Stimulated activated naive B cell treated with anti-CD40 and anti-IgM and Interleukin-4, amounts not matched to agents 10 μg/mL and 1 μg/mL and 100 μg/mL, for 72 hours (primary cell): ENCODE data around the gene CAMP.
"Not testable (repeated sequence)": the region's sequence is repeated elsewhere in the genome, so short reads cannot be mapped to it uniquely, and the experiment has no call there.

Experiments used
- ATAC-seq, 2 donors: fragments of 150-1000 bp; cut with Tn5 transposase; replicated peaks; 2 replicates each; pipeline ENCODE4 v1.10.0; 2021; ENCODE audit warnings: moderate library complexity in 1 of 2
- DNase-seq: peaks from one replicate; pipeline ENCODE4 v3.0.0; 2021
- H3K27ac Mint-ChIP-seq: one replicate; pipeline ENCODE4 v1.8.0; 2022; ENCODE audit warnings: mild to moderate bottlenecking, mixed read lengths
- H3K27me3 Mint-ChIP-seq, 2 donors: one replicate each; pipeline ENCODE4 v1.8.0; 2022; ENCODE audit warnings: mixed read lengths in 2 of 2
- H3K36me3 Mint-ChIP-seq, 2 donors: one replicate each; pipeline ENCODE4 v1.8.0; 2022; ENCODE audit warnings: mixed read lengths in 2 of 2, mild to moderate bottlenecking in 1 of 2
- H3K4me1 Mint-ChIP-seq, 2 donors: one replicate each; pipeline ENCODE4 v1.8.0; 2022; ENCODE audit warnings: mixed read lengths in 2 of 2, mild to moderate bottlenecking in 1 of 2
- H3K4me3 Mint-ChIP-seq, 2 donors: one replicate each; pipeline ENCODE4 v1.8.0; 2022; ENCODE audit warnings: mild to moderate bottlenecking in 2 of 2, mixed read lengths in 2 of 2, moderate library complexity in 1 of 2
- H3K9me3 Mint-ChIP-seq, 2 donors: one replicate each; pipeline ENCODE4 v1.8.0; 2022; ENCODE audit warnings: mixed read lengths in 2 of 2, mild to moderate bottlenecking in 1 of 2

The CAMP gene

DNA sequence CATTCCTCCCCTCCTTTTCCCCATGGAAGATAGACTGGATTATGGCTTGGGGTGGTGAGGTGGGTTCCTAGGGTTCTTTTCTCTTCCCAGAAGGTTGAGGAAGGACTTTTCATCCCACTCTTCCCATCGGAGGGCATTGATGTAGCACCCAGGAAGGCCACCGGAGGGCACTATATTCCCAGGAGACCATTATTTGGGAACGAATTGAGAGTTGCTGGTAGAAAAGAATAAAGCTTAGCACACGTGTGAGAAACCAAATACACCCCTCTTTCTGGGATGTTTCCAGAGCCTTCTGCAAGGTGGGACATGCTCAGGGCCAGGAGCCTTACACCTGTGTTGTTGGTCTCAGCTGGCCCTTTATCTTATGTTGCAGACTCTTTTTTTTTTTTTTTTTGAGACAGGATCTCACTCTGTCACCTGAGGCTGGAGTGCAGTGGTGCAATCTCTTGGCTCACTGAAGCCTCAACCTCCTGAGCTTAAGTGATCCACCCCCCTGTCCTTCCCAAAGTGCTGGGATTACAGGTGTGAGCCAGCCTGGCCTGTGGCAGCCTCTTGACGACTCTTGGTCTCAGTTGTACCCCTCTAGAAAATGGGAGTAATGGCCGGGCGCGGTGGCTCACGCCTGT, 28.7 kb upstream of the CAMP start:
- Mint-ChIP-seq H3K4me1 (peaks cover 0 to 8% of the 10 kb centered on the region in 2 donors), H3K9me3 (no peaks in the 10 kb centered on the region), H3K27me3 (peaks cover 0 to 9% of the 10 kb centered on the region in 2 donors), H3K27ac (no peak overlapping the region), H3K4me3 (no peak overlapping the region), H3K36me3 (no peaks in the 10 kb centered on the region)
- no peak for DNase-seq
- ATAC-seq: peak in 1 of 2 donors; percentile 4

DNA sequence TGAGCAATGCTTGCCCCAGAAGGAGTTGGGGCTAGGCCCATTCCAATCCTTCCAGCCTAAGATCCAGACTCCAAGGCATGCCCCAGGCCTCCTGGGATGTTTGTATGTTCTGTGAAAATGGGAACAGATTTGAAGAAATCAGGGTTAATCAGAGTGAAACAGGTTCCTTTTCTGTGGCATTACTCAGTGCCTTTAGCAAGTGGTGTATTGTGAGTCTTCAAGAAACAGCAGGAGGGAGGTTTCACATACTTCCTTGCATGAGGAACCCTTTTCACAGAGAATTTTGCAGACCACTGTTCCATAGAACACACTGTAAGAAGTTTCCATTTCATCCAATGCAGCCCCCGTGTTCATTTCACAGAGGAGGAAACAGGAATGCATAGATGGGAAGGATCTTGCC, 26.7 kb upstream of the CAMP start:
- Mint-ChIP-seq H3K27ac (peak overlapping the region; percentile 37), H3K4me1 (peaks cover 3 to 8% of the 10 kb centered on the region in 2 donors), H3K9me3 (no peaks in the 10 kb centered on the region), H3K4me3 (no peak overlapping the region), H3K36me3 (no peaks in the 10 kb centered on the region), H3K27me3 (peaks cover 0 to 9% of the 10 kb centered on the region in 2 donors)
- DNase-seq (no peak), ATAC-seq (no peak)

DNA sequence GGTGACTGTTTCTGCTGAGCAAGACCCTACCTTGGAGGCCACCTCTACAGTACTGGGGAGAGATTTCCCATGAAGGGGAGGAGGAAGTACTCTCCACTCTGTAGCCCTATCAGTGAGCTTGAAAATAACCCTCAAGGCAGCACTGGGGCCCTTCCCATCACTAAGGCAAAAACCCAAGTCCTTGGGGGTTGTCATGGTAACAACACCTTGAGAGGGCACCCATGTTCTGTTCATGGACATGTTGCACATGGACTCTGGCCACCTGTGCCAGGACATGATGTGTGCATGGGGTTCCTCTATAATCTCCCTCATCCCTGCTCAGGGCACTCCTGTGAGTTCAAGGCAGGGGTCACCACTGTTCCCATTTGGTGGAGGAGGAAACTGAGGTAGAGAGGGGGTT, 24.2 kb upstream of the CAMP start:
- Mint-ChIP-seq H3K9me3 (no peaks in the 10 kb centered on the region), H3K27me3 (peaks cover 0 to 4% of the 10 kb centered on the region in 2 donors), H3K36me3 (no peaks in the 10 kb centered on the region), H3K4me1 (peaks cover 3 to 5% of the 10 kb centered on the region in 2 donors), H3K4me3 (no peak overlapping the region), H3K27ac (no peak overlapping the region)
- DNase-seq: no peak
- ATAC-seq: no peak

DNA sequence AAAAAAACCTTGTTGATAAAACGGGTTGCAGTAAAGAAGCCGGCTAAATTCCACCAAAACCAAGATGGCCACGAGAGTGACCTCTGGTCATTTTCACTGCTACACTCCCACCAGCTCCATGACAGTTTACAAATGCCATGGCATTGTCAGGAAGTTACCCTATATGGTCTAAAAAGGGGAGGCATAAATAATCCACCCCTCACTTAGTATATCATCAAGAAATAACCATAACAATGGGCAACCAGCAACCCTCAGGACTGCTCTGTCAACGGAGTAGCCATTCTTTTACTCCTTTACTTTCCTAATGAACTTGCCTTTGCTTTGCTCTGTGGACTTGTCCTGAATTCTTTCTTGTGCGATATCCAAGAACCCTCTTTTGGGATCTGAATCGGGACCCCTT, 20.7 kb upstream of the CAMP start:
- no peaks in the 10 kb centered on the region for H3K36me3 Mint-ChIP-seq
- H3K9me3 Mint-ChIP-seq: no peaks in the 10 kb centered on the region
- no peaks in the 10 kb centered on the region for H3K27me3 Mint-ChIP-seq
- ATAC-seq: no peak
- H3K4me1 Mint-ChIP-seq: peaks cover 0 to 3% of the 10 kb centered on the region in 2 donors
- no peak for DNase-seq
- no peak overlapping the region for H3K27ac Mint-ChIP-seq
- no peak overlapping the region for H3K4me3 Mint-ChIP-seq

DNA sequence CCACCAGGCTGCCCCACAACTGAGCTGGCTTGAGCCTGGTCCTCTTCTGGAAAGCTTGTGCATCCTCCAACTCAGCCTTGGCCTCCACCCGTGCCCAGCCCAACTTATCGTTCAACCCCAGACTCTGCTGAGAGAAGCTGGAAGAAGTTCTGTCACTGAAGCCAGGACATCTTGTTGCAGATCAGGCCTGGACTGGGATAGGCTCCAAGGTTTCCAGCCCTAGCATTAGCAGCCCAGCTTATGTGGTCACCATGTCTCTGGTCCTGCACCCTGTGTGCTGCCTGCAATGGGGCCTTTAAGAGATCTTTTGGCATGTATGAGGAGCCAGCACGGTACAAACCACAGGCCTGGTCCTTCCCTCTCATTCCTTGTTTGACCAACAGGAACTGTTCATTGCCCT, 15.2 kb upstream of the CAMP start:
- no peaks in the 10 kb centered on the region for H3K36me3 Mint-ChIP-seq
- ATAC-seq (no peak), DNase-seq (no peak)
- no peaks in the 10 kb centered on the region for H3K27me3 Mint-ChIP-seq
- no peaks in the 10 kb centered on the region for H3K4me1 Mint-ChIP-seq
- no peak overlapping the region for H3K27ac Mint-ChIP-seq
- no peak overlapping the region for H3K4me3 Mint-ChIP-seq
- H3K9me3 Mint-ChIP-seq: no peaks in the 10 kb centered on the region

DNA sequence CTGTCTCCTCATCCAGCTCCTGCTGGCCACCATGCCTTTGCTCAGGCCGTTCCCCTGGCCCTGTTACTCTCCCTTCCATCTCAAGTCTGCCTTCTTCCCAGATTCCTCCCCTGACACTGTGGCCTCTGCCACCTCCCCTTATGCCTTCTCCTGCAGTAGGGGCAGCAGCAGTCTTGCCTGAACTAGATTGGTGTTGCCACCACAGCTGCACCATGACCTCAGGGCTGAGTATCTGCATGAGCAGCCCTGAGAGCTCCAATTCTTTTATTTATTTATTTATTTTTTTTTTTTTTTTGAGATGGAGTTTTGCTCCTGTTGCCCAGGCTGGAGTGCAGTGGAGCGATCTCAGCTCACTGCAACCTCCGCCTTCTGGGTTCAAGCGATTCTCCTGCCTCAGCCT, 13.8 kb upstream of the CAMP start:
- Mint-ChIP-seq H3K36me3 (no peaks in the 10 kb centered on the region), H3K27ac (no peak overlapping the region), H3K4me1 (no peaks in the 10 kb centered on the region), H3K27me3 (no peaks in the 10 kb centered on the region), H3K4me3 (no peak overlapping the region), H3K9me3 (no peaks in the 10 kb centered on the region)
- DNase-seq (no peak), ATAC-seq (no peak)

DNA sequence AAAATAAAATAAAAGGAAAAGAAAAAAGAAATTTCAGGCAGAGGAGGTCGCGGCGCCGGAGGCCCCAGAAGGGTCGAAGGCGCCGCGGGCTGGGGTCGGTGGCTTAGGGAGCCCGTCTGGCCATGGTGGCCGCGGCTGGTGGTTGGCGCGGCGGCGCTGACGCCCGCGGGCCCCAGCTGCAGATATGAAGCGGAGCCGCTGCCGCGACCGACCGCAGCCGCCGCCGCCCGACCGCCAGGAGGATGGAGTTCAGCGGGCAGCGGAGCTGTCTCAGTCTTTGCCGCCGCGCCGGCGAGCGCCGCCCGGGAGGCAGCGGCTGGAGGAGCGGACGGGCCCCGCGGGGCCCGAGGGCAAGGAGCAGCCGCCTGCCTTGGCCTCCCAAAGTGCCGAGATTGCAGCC, 12.8 kb upstream of the CAMP start:
- not testable (repeated sequence) for ATAC-seq, H3K4me1 Mint-ChIP-seq, H3K36me3 Mint-ChIP-seq, DNase-seq, H3K27me3 Mint-ChIP-seq, H3K9me3 Mint-ChIP-seq, H3K27ac Mint-ChIP-seq, H3K4me3 Mint-ChIP-seq

DNA sequence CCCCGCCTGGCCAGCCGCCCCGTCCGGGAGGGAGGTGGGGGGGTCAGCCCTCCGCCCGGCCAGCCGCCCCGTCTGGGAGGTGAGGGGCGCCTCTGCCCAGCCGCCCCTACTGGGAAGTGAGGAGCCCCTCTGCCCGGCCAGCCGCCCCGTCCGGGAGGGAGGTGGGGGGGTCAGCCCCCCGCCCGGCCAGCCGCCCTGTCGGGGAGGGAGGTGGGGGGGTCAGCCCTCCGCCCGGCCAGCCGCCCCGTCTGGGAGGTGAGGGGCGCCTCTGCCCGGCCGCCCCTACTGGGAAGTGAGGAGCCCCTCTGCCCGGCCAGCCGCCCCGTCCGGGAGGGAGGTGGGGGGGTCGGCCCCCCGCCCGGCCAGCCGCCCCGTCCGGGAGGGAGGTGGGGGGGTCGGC, 11.5 kb upstream of the CAMP start:
- H3K9me3 Mint-ChIP-seq, H3K27me3 Mint-ChIP-seq, ATAC-seq, DNase-seq, H3K4me3 Mint-ChIP-seq, H3K27ac Mint-ChIP-seq, H3K4me1 Mint-ChIP-seq, H3K36me3 Mint-ChIP-seq: not testable (repeated sequence)

DNA sequence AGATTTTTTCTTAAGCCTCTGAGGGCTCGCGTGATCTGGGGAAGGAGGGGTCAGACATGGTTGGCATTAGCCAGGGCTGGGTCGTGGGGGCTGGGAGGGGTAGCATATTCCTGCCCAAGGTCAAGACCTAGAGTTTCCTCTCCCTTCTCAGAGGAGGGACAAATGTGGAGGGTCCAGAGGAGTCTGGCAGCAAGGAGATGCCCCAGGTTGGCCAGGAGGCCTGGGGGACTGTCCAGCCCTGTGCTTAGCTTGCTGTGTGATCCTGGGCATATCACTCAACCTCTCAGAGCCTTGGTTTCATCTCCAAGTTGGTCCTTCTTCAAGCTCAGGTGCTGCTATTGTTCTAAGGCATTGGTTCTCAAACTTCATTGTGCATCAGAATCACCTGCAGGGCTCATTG, 9.1 kb upstream of the CAMP start:
- ATAC-seq (no peak), DNase-seq (no peak)
- Mint-ChIP-seq H3K9me3 (no peaks in the 10 kb centered on the region), H3K27ac (no peak overlapping the region), H3K4me1 (no peaks in the 10 kb centered on the region), H3K36me3 (no peaks in the 10 kb centered on the region), H3K27me3 (no peaks in the 10 kb centered on the region), H3K4me3 (no peak overlapping the region)

DNA sequence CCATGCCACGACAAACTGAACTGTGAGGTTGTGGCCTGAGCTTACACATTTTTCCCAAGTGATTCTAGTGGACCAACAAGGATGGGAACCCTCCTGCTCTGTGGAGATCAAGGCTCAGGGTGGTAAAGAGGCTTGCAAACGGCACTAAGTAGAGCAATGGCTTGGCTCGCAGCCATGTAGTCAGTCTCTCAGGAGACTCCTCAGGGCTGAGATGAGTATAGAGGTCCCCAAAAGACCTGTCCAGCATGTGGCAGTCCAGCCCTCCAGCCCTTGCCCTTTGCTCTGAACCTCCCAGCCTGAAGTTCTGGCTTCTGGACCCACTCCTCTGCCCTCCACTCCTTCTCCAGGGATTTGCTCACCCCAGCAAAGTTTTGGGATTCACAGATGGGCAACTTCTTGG, 8.3 kb upstream of the CAMP start:
- H3K4me3 Mint-ChIP-seq: no peak overlapping the region
- no peaks in the 10 kb centered on the region for H3K4me1 Mint-ChIP-seq
- no peaks in the 10 kb centered on the region for H3K27me3 Mint-ChIP-seq
- ATAC-seq (no peak), DNase-seq (no peak)
- no peaks in the 10 kb centered on the region for H3K9me3 Mint-ChIP-seq
- H3K36me3 Mint-ChIP-seq: no peaks in the 10 kb centered on the region
- H3K27ac Mint-ChIP-seq: no peak overlapping the region

DNA sequence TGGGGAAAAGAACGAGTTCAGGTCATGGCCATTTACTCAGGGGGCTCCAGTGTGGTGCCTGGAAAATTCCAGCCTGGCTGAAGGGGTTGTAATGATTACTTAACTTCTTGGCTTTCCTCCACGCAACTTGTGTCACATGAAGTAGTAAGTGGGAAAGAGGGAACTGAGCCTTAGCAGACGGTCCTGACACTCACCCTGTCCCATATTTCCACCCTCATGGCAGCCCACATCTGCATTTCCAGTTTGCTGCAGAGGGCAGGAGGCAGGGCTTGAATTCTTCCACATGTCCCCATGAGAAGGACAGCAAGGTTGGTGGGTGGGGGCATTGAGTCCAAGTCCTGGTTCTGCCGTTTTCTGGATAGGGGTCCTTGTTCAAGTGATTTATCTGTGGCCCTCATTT, 7.8 kb upstream of the CAMP start:
- Mint-ChIP-seq H3K36me3 (no peaks in the 10 kb centered on the region), H3K9me3 (no peaks in the 10 kb centered on the region), H3K4me3 (no peak overlapping the region), H3K4me1 (no peaks in the 10 kb centered on the region), H3K27me3 (no peaks in the 10 kb centered on the region), H3K27ac (no peak overlapping the region)
- DNase-seq (no peak), ATAC-seq (no peak)

DNA sequence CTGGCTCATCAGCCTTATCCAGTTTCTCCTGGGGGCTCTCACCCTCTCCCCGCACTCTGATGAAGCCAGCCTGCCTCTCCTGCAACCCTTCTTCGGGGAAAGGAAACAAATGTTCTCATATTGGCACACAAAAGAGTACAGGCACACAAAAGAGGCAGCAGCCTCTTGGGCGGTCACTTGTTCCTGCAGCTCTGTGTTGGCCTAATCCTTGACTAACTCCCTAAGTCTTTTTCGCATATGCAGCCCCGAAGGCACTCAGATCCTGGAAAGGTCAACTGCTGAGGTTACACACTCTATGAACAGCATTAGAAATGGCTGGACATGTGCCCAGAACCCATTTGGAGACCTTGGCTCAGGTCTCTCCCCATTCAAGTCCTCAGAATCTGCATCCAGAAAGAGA, 7.4 kb upstream of the CAMP start:
- DNase-seq (no peak), ATAC-seq (no peak)
- H3K4me1 Mint-ChIP-seq: peaks cover 0 to under 1% of the 10 kb centered on the region in 2 donors
- H3K36me3 Mint-ChIP-seq: no peaks in the 10 kb centered on the region
- no peak overlapping the region for H3K27ac Mint-ChIP-seq
- H3K27me3 Mint-ChIP-seq: no peaks in the 10 kb centered on the region
- no peaks in the 10 kb centered on the region for H3K9me3 Mint-ChIP-seq
- no peak overlapping the region for H3K4me3 Mint-ChIP-seq

DNA sequence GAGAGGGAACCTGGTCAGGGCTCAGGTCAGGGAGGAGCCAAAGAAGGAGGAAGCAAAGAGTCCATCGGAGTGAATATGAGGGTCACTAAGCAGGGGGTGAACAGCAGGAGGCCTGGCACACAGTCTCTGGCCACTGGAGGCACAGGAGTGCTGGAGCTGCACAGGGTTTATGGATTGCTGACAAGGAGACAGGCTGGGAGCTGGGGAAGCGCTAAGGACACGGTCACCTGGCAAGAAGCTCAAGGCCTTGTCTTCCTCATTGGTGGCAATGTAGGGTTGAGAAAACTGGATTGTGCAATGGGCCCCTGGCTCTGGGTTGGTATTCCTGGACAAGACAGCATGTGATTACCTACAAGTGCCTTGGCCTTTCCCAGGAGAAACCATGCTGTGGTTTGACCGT, 5.8 kb upstream of the CAMP start:
- DNase-seq: no peak
- ATAC-seq: no peak
- no peak overlapping the region for H3K4me3 Mint-ChIP-seq
- H3K4me1 Mint-ChIP-seq: peaks cover 13 to 16% of the 10 kb centered on the region in 2 donors
- peaks cover 5 to 6% of the 10 kb centered on the region in 2 donors for H3K36me3 Mint-ChIP-seq
- H3K9me3 Mint-ChIP-seq: peaks cover 6 to 10% of the 10 kb centered on the region in 2 donors
- no peak overlapping the region for H3K27ac Mint-ChIP-seq
- no peaks in the 10 kb centered on the region for H3K27me3 Mint-ChIP-seq

DNA sequence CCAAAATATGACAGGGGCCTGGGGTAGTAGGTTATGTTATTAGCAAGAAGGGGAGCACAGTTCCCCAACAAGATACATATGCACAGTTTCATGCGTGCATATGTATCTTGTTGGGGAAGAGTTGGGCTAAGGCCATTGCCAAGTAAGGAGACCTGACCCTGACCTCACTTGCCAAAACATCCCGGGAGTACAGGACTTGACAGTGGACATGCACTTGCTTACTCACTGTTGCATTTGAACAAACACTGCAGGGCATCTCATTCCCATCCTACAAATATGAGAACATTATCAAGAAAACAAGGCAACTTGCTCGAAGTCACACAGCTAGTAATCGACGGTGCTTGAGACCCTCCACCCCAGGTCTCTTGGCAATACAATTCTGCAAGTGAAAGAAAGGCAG, 4.8 kb upstream of the CAMP start:
- Mint-ChIP-seq H3K9me3 (peaks cover 6 to 10% of the 10 kb centered on the region in 2 donors), H3K4me3 (no peak overlapping the region), H3K36me3 (peaks cover 5 to 6% of the 10 kb centered on the region in 2 donors), H3K27ac (no peak overlapping the region), H3K27me3 (no peaks in the 10 kb centered on the region), H3K4me1 (peaks cover 22 to 27% of the 10 kb centered on the region in 2 donors)
- ATAC-seq (no peak), DNase-seq (no peak)

DNA sequence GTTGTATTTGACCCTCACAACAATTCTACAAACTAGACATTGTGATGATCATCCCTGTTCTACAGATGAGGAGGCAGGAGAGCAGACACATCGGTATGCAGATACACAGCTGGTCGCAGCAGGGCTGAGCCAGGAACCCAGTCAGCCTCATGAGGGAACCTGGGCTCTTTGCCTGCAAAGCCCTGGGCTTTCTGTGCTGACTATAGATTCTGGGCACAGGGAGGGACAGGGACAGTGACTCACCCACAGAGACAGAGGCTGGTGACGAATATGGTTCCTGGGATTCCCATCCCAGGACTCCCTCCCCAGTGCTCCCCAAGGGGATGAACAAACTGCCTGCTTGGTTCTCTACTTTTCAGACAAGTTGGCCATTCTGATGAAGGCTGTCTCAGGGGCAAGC, 3.8 kb upstream of the CAMP start:
- Mint-ChIP-seq H3K36me3 (peaks cover 5 to 6% of the 10 kb centered on the region in 2 donors), H3K4me3 (no peak overlapping the region), H3K27me3 (no peaks in the 10 kb centered on the region), H3K9me3 (peaks cover 6 to 10% of the 10 kb centered on the region in 2 donors), H3K27ac (no peak overlapping the region), H3K4me1 (peaks cover 30 to 37% of the 10 kb centered on the region in 2 donors)
- DNase-seq (no peak), ATAC-seq (no peak)

DNA sequence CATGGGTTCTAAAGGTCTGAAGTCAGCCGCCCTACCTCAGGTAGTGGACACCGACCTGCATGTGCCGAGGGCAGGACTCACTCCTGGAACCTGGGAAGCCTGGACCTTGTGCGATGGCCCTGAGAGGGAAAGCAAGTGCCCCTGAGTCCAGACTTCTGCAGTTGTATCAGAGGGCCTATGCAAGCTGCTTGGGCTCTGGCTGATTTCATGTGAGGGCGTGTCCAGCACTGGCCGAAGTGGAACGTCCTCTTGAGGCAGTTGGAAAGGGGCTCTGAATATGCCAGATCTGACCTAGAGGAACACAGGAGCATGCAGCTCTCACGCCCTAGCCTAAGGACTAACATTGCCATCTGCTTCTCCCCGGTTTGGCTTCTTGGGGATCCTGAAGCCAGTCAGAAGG, 2.5 kb upstream of the CAMP start:
- Mint-ChIP-seq H3K27ac (no peak overlapping the region), H3K4me3 (no peak overlapping the region), H3K36me3 (peaks cover 5 to 6% of the 10 kb centered on the region in 2 donors), H3K27me3 (no peaks in the 10 kb centered on the region), H3K9me3 (peaks cover 6 to 10% of the 10 kb centered on the region in 2 donors), H3K4me1 (peaks cover 36 to 49% of the 10 kb centered on the region in 2 donors)
- ATAC-seq (no peak), DNase-seq (no peak)
